GM03348 (cell line): ENCODE data around the gene PLXNB2.
"Not testable (repeated sequence)": the region's sequence is repeated elsewhere in the genome, so short reads cannot be mapped to it uniquely, and the experiment has no call there.

Source experiments
- DNase-seq: peaks from one replicate; pipeline ENCODE4 v3.0.0; 2012; ENCODE audit warnings: low spot score

The PLXNB2 gene

DNA sequence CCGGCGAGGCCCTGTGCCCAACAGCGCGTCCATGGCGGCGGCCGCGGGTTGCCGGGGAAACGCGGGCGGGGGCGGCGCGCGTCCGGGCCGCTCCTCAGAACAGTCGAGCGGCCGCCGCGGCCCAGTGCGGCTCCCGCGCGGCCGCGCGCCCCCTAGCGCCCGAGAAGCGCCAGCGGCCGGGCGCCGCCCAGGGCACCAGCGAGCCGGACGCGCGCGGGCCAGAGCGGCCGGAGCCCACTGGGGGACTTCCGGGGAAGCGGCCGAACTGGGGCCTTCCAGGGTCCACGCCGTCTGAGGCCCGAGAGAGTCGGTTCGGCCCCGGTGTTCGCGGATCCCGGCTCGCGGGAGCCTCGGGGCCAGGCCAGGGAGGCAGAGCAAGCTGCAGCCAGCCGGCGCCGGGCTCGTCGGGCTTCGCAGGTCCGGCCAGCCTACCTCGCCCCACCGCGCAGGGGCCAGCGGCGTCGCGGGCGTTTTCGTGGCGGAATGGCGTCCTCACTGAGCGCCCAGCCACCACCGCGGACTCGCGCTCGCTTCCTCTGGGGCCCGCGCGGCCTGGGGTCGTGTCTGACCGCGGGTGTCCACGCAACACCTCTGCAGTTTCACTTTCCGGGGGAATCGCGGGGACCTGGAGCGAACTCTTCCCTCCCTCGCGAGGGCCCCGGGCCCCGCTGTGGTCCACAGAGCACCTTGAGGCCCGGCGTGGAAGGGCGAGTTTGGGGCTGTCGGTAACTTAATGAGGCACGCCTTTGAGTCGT is 19.7 kb upstream of the PLXNB2 start, which contains the start of gene DENND6B:
Gene DENND6B (minus strand): TSS at position 57 of the 755 bp plus-strand sequence. CDS start 24 bp downstream, at position 33.
- peak; percentile 97 for DNase-seq

GRCh38 chr22:50326225-50326955 is 18.9 kb upstream of the PLXNB2 start:
- DNase-seq = no peak

DNA sequence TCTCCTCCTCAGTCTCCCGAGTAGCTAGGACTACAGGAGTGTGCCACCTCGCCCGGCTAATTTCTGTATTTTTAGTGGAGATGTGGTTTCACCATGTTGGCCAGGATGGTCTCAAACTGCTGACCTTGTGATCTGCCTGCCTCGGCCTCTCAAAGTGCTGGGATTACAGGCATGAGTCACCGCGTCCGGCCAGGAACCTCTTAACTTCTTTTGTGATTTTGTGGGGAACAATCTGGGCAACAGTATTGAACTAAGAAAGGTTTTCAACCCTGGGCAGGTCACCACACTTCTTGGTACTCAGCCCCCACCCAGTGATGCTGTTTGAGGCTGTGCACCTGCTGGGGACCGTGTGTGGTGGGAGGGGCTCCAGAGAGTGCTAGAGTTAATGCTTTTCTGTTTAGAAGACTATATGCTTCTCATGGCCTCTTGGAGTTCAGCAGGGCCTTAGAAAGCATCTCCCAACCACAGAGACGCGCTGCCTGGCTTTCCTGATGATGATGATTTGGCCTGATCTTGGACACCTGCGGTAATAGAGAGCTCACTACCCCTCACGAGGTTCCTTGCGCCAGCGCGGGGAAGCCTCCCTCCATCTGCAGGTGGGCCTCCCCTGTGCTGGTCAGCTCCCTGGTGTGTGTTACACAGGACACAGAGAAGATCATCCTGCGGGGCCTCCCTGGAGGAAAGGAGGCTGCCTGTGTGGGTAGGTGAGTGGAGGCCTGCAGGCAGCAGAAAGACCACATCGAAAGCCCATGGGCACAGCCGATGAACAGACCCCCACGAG is 18.2 kb upstream of the PLXNB2 start:
- DNase-seq = no peak

DNA sequence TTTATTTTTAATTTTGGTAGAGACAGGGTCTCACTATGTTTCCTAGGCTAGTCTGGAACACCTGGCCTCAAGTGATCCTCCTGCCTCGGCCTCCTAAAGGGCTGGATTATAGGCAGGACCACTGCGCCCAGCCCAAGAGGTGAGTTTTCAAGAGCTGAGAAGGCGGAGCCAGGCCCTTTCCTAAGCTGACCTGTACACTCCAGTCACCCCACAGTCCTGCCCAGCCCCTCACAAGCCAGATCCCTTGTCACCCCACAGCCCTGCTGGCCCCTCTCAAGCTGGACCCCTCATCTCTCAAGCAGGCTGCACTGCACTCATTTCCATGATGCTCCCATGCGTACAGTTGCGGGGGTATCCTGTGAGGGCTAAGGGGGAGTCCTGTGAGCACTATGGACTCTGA is 16.5 kb upstream of the PLXNB2 start:
- DNase-seq = no peak

DNA sequence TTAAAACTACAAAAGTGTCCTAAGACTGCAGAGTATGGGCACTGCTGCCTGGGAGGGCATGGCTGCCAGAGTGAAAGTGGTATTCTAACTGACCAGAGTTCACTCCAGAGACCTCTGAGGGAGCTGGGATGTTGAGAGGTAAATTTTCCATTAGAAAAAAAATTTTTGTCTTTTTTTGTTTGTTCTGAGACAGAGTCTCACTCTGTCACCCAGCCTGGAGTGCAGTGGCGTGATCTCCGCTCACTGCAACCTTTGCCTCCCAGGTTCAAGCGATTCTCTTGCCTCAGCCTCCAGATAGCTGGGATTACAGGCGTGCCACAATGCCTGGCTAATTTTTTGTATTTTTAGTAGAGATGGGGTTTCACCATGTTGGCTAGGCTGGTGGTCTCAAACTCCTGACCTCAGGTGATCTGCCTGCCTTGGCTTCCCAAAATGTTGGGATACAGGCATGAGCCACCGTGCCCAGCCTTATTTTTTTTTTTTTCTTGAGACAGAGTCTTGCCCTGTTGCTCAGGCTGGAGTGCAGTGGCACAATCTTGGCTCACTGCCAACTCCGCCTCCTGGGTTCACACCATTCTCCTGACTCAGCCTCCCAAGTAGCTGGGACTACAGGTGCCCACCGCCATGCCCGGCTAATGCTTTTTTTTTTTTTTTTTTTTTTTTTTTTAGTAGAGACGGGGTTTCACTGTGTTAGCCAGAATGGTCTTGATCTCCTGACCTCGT is 15.1 kb upstream of the PLXNB2 start:
- DNase-seq = not testable (repeated sequence)

DNA sequence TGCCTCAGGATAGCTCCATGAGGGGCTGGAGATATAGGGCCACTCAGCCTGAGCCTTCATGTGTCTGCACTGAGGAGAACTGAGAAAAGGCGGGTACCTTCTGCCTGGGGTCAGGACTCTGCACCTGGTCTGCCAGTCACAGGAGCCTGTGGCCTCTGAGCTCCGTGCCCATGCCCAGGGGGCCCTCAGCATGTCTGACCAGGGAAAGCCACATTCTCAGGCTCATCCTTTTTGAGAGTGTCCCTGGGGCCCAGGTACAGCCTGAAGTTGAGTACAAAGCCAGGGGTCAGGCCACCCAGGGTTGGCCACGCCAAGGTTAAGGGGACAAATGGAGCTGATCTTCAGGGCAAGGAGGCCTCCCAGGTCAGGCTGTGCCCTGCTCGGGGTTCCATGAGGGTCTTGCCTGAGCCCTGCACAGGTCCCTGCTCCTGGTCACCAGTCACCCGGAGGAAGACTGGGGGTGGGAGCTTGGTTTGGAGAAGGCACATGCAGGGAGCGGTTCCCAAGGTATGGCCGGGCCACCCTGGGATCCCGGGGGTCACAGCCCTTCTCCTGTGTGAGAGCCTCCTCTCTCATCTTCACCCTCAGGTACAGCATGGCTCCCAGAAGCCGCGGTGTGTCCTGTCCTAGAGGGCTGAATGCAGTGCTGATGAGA is 13.4 kb upstream of the PLXNB2 start:
- DNase-seq = no peak

GRCh38 chr22:50320116-50320515 is 12.7 kb upstream of the PLXNB2 start:
- DNase-seq = no peak

GRCh38 chr22:50319503-50319951 is 12.1 kb upstream of the PLXNB2 start:
- DNase-seq = no peak

DNA sequence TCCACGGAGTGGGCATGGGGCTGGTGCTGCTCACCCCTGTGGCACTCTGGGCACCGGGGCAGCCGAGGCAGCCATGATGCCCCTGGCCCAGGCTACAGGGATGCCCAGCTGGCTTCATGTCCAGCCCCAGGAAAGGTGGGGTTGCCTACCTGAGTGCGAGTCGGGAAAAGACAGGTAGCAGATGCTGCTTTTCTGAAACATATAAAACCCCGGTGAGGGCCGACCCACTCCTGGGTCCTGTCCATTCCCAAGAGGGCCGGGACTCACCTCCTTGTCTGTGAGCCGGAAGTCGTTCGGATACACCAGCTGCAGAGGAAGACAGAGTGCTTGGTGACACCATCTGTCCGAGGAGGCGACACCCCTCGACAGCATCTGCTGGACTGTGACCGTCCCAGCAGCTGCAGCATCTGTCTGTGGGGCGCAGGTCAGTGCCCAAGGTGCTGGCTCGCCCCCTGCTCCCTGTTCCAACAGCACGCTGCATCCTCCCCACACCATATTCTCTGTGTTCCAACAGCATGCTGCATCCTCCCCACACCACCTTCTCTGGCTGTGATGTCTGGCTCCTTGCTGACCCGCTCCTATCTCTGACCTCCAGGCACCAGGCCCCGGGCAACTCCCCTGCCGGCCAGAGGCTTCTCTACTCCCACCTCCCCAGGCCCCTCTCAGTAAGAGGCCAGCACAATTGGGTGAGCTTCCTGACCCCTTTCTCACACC is 11.4 kb upstream of the PLXNB2 start:
- DNase-seq = no peak

DNA sequence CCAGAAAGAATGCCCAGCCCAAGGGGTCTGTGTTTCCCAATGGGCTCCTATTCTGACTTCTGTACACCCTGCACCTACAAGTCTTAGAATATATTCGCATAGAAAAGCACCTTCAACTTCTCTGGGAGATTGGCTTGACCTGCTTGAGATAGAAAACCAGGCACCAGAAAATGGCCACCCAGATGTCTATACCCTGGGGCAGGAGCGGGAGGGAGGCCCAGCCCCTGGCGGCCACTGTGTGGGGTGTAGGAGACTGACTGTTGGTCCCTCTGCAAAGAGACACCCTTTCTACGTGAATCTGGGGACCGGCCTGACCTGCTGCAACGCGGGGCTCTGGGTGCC is 10.9 kb upstream of the PLXNB2 start:
- no peak for DNase-seq

GRCh38 chr22:50317674-50318073 is 10.2 kb upstream of the PLXNB2 start:
- no peak for DNase-seq

DNA sequence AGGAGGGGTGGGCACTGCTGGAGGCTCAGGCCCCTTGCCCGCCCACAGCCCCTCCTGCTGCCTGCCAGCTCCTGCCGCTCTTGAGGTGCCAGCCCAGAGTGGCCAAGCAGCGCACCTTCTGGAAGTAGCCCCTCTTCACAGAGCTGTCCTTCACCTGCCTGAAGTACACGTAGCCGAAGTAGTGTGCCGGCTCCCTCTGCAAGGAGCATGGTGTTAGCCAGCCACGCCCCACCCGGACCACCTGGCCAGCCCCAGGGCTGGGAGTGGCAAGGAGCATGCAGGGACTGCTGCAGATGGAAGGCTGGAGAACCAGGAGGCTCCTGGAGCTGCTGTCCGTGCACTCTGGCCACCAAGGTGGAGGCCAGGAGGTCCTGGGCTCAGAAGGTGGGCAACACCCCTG is 9.7 kb upstream of the PLXNB2 start:
- DNase-seq = no peak

DNA sequence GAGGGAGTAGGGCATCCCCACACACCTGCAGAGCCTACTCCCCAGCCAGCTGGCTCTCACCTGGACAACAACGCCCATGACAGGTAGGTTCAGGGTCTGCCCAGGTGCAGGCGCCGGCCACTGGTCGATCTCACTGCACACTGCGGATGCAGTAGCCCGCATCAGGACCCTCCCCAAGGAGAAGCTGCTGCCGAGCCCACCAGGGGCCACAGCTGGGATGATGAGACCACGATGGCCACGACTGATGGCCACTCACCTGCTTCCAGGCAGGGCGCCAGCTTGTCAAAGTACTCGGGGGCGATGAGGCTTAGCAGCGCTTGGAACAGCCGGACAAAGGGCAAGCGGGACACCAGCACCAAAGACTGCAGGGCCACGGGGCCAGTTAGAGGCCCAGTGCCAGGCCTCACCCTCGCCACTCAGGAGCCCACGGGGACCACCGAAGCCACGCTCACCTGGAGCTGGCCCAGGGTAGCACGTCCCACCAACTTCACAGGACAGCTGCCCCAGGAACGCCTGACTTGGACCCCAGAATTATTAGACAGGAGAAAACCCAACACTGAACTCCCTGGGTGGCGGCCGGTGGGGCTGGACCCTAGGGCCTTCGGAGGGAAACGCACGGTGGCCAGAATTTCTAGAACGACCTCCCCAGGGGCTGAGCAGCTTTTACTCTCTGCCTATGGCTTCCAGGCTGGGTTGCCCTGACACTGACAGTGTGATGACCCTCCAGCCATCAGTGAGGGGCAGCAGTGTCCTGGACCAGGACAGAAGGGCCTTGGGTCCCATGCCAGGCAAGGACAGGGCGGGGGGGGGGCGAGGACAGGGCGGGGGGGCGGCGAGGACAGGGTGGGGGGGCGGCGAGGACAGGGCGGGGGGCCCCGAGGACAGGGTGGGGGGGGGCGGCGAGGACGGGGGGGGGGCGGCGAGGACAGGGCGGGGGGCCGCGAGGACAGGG is 8.9 kb upstream of the PLXNB2 start:
- DNase-seq = no peak

GRCh38 chr22:50315289-50316113 is 8.1 kb upstream of the PLXNB2 start:
- no peak for DNase-seq

DNA sequence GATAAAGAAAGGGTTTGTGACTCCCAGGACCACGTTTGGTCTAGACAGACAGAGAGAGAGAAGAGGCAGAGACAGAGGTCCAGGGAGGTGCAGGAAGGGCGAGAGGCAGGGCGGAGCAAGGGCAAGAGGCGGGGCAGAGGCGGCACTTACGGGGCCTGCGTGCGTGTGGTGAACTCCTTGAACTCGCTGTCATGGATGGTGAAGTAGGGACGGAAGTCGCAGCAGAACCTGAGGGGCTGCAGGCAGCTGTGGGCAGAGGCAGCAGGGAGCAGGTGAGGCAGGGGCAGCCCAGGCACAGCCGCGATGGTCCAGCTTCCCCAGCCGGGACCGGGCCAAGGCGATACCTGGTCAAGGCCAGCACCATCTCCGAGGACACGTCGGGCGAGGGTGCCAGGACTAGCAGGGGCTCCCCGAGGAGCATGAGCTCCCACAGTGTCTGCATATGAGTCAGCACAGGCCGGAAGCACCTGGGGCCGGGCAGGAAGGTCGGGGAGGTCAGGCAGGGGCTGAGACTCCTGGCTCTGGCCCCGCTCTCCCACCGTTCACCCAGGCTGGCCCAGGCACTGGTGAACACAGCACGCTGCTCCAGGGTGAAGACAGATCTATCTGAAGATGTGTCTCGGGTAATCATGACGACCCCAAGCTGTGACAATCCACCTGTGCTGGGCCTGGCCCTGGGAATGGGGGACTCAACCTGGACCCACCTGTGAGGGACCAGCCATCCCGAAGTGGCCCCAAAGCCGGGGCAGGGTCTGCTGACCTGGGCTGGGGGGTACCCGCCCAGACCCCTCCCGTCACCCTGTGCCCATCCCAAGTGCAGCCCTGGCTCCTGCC is 7.2 kb upstream of the PLXNB2 start:
- no peak for DNase-seq

DNA sequence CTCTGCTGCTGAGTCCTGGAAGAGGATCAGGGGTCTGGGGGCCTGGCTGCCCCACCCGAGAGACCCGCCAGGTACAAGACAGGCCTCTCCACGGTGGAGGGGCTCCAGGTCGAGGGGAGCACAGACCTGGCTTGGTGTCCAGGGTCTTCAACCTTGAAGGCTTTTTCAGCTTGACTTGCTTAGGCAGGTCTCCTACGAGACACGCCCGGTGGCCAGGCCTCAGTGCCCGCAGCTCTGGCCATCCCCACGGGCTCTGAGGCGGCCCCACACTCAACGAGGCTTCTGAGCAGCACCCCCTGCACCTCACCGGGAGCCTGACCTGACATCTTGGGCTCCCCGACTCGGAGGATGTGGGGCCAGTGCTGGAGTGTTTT is 6.6 kb upstream of the PLXNB2 start:
- no peak for DNase-seq

- no peak for DNase-seq
Measured at GRCh38 chr22:50313600-50313999, 6.2 kb upstream of the PLXNB2 start.

- DNase-seq = no peak
Measured at GRCh38 chr22:50313021-50313420, 5.6 kb upstream of the PLXNB2 start.
